Naive B cell (primary cell): ENCODE results near the gene VPS41. TPM values are rescaled to one million over a fixed set of nuclear protein-coding genes. Genes with fewer than 3 reads are reported as not detected.

Source experiments
- ATAC-seq, 2 donors: fragments of 150-1000 bp; cut with Tn5 transposase; 2 replicates each; pipeline ENCODE4 v1.10.0; 2021; ENCODE audit warnings: low read depth in 2 of 2, mild to moderate bottlenecking in 2 of 2, moderate library complexity in 2 of 2
- DNase-seq: peaks from one replicate; pipeline ENCODE4 v3.0.0; 2022
- H3K27ac Mint-ChIP-seq, 6 donors: one replicate each; pipeline ENCODE4 v1.8.0; 2020 to 2022; ENCODE audit warnings: mild to moderate bottlenecking in 6 of 6, mixed read lengths in 6 of 6, moderate library complexity in 5 of 6, inconsistent platforms in 2 of 6
- H3K27me3 Mint-ChIP-seq, 3 donors: one replicate each; pipeline ENCODE4 v1.8.0; 2021 to 2022; ENCODE audit warnings: mixed read lengths in 3 of 3, mild to moderate bottlenecking in 1 of 3
- H3K36me3 Mint-ChIP-seq, 2 donors: one replicate each; pipeline ENCODE4 v1.8.0; 2020 to 2022; ENCODE audit warnings: mixed read lengths in 2 of 2, inconsistent platforms in 1 of 2, mild to moderate bottlenecking in 1 of 2
- H3K4me1 Mint-ChIP-seq, 3 donors: one replicate each; pipeline ENCODE4 v1.8.0; 2020 to 2022; ENCODE audit warnings: mixed read lengths in 3 of 3, inconsistent platforms in 1 of 3, mild to moderate bottlenecking in 1 of 3, moderate library complexity in 1 of 3
- H3K4me3 Mint-ChIP-seq, 8 donors: one replicate each; pipeline ENCODE4 v1.8.0; 2020 to 2022; ENCODE audit warnings: mild to moderate bottlenecking in 8 of 8, mixed read lengths in 8 of 8, moderate library complexity in 8 of 8, inconsistent platforms in 2 of 8
- H3K9me3 Mint-ChIP-seq, 7 donors: one replicate each; pipeline ENCODE4 v1.8.0; 2020 to 2022; ENCODE audit warnings: mixed read lengths in 7 of 7, mild to moderate bottlenecking in 5 of 7, inconsistent platforms in 2 of 7, moderate library complexity in 1 of 7
- polyA plus RNA-seq, 6 donors: library from polyadenylated mRNA; unstranded; fragments of 300-500 nt; fragmentation: Illumina TruSeq; gene quantifications; one replicate each; pipeline ENCODE4 v1.2.3, GENCODE V29; 2021; ENCODE audit warnings: low read depth in 6 of 6

The VPS41 gene
- polyA plus RNA-seq, 6 donors from 2014 or later, result 73.1 to 129 (median 96.6) TPM

GRCh38 chr7:38757931-38758330, 151.1 kb downstream of the VPS41 start:
- no peak for DNase-seq
- ATAC-seq, result no peak
- Mint-ChIP-seq H3K27ac (no peak overlapping the region), H3K9me3 (peaks cover 0 to 2% (median 0%) of the 10 kb centered on the region in 7 donors), H3K4me1 (no peaks in the 10 kb centered on the region), H3K36me3 (peaks cover 29 to 40% of the 10 kb centered on the region in 2 donors), H3K27me3 (no peaks in the 10 kb centered on the region), H3K4me3 (no peak overlapping the region)

- Mint-ChIP-seq H3K27ac (no peak overlapping the region), H3K4me1 (no peaks in the 10 kb centered on the region), H3K27me3 (no peaks in the 10 kb centered on the region), H3K9me3 (peaks cover 0 to 2% (median 0%) of the 10 kb centered on the region in 7 donors), H3K36me3 (peaks cover 43 to 54% of the 10 kb centered on the region in 2 donors), H3K4me3 (no peak overlapping the region)
- ATAC-seq, result no peak
- no peak for DNase-seq
Observed at GRCh38 chr7:38756521-38756920, 152.5 kb downstream of the VPS41 start.

GRCh38 chr7:38753347-38753746, 155.6 kb downstream of the VPS41 start:
- DNase-seq (no peak), ATAC-seq (no peak)
- H3K4me3 Mint-ChIP-seq, result no peak overlapping the region
- H3K36me3 Mint-ChIP-seq, result peaks cover 49 to 60% of the 10 kb centered on the region in 2 donors
- H3K4me1 Mint-ChIP-seq, result no peaks in the 10 kb centered on the region
- H3K9me3 Mint-ChIP-seq, result no peaks in the 10 kb centered on the region
- no peaks in the 10 kb centered on the region for H3K27me3 Mint-ChIP-seq
- peak overlapping the region in 2 of 6 donors; percentile 9 to 47 for H3K27ac Mint-ChIP-seq

GRCh38 chr7:38751416-38751815, 157.6 kb downstream of the VPS41 start:
- DNase-seq (no peak), ATAC-seq (no peak)
- Mint-ChIP-seq H3K27ac (no peak overlapping the region), H3K36me3 (peaks cover 57 to 60% of the 10 kb centered on the region in 2 donors), H3K9me3 (no peaks in the 10 kb centered on the region), H3K27me3 (no peaks in the 10 kb centered on the region), H3K4me1 (no peaks in the 10 kb centered on the region), H3K4me3 (no peak overlapping the region)

- Mint-ChIP-seq H3K36me3 (peaks cover 62 to 73% of the 10 kb centered on the region in 2 donors), H3K4me1 (no peaks in the 10 kb centered on the region), H3K4me3 (no peak overlapping the region), H3K9me3 (no peaks in the 10 kb centered on the region), H3K27ac (no peak overlapping the region), H3K27me3 (no peaks in the 10 kb centered on the region)
- ATAC-seq (no peak), DNase-seq (no peak)
Observed at GRCh38 chr7:38748056-38748610, 160.9 kb downstream of the VPS41 start.

GRCh38 chr7:38746438-38746837, 162.6 kb downstream of the VPS41 start:
- H3K27me3 Mint-ChIP-seq, result no peaks in the 10 kb centered on the region
- no peak for DNase-seq
- no peak for ATAC-seq

GRCh38 chr7:38744746-38745145, 164.2 kb downstream of the VPS41 start:
- H3K4me3 Mint-ChIP-seq, result no peak overlapping the region
- H3K27me3 Mint-ChIP-seq, result no peaks in the 10 kb centered on the region
- no peaks in the 10 kb centered on the region for H3K4me1 Mint-ChIP-seq
- H3K27ac Mint-ChIP-seq, result peak overlapping the region in 2 of 6 donors; percentile 43 to 80
- ATAC-seq, result no peak
- no peak for DNase-seq
- peaks cover 46 to 77% of the 10 kb centered on the region in 2 donors for H3K36me3 Mint-ChIP-seq
- H3K9me3 Mint-ChIP-seq, result no peaks in the 10 kb centered on the region

More at GRCh38 chr7:38746438-38746837, 162.6 kb downstream of the VPS41 start:
- Mint-ChIP-seq H3K36me3 (peaks cover 52 to 75% of the 10 kb centered on the region in 2 donors), H3K9me3 (no peaks in the 10 kb centered on the region), H3K27ac (no peak overlapping the region), H3K4me3 (no peak overlapping the region), H3K4me1 (no peaks in the 10 kb centered on the region)

GRCh38 chr7:38743899-38744298, 165.1 kb downstream of the VPS41 start:
- H3K9me3 Mint-ChIP-seq, result no peaks in the 10 kb centered on the region
- peaks cover 46 to 70% of the 10 kb centered on the region in 2 donors for H3K36me3 Mint-ChIP-seq
- no peak for DNase-seq
- no peaks in the 10 kb centered on the region for H3K4me1 Mint-ChIP-seq
- no peak for ATAC-seq
- no peak overlapping the region for H3K4me3 Mint-ChIP-seq
- H3K27ac Mint-ChIP-seq, result no peak overlapping the region
- H3K27me3 Mint-ChIP-seq, result no peaks in the 10 kb centered on the region

- Mint-ChIP-seq H3K27me3 (no peaks in the 10 kb centered on the region), H3K9me3 (no peaks in the 10 kb centered on the region), H3K4me1 (no peaks in the 10 kb centered on the region), H3K36me3 (peaks cover 22 to 41% of the 10 kb centered on the region in 2 donors), H3K4me3 (no peak overlapping the region), H3K27ac (peak overlapping the region in 1 of 6 donors; percentile 63)
- ATAC-seq (no peak), DNase-seq (no peak)
Observed at GRCh38 chr7:38740041-38740440, 168.9 kb downstream of the VPS41 start.

GRCh38 chr7:38736138-38736537, 172.9 kb downstream of the VPS41 start:
- H3K36me3 Mint-ChIP-seq, result peaks cover 32 to 34% of the 10 kb centered on the region in 2 donors
- H3K9me3 Mint-ChIP-seq, result no peaks in the 10 kb centered on the region
- no peak overlapping the region for H3K4me3 Mint-ChIP-seq
- ATAC-seq (no peak), DNase-seq (no peak)
- H3K4me1 Mint-ChIP-seq, result no peaks in the 10 kb centered on the region
- H3K27ac Mint-ChIP-seq, result no peak overlapping the region
- no peaks in the 10 kb centered on the region for H3K27me3 Mint-ChIP-seq

- no peak for ATAC-seq
- Mint-ChIP-seq H3K4me3 (no peak overlapping the region), H3K27ac (no peak overlapping the region), H3K27me3 (no peaks in the 10 kb centered on the region), H3K36me3 (peaks cover 32 to 43% of the 10 kb centered on the region in 2 donors), H3K4me1 (no peaks in the 10 kb centered on the region), H3K9me3 (no peaks in the 10 kb centered on the region)
- no peak for DNase-seq
Observed at GRCh38 chr7:38731215-38731614, 177.8 kb downstream of the VPS41 start.

- Mint-ChIP-seq H3K36me3 (peaks cover 28 to 30% of the 10 kb centered on the region in 2 donors), H3K4me3 (no peak overlapping the region), H3K27ac (peak overlapping the region in 1 of 6 donors; percentile 30), H3K9me3 (no peaks in the 10 kb centered on the region), H3K27me3 (no peaks in the 10 kb centered on the region), H3K4me1 (no peaks in the 10 kb centered on the region)
- DNase-seq, result no peak
- ATAC-seq, result no peak
Observed at GRCh38 chr7:38728145-38728544, 180.8 kb downstream of the VPS41 start.

GRCh38 chr7:38727184-38727940, 181.6 kb downstream of the VPS41 start:
- Mint-ChIP-seq H3K4me1 (no peaks in the 10 kb centered on the region), H3K27ac (no peak overlapping the region), H3K27me3 (no peaks in the 10 kb centered on the region), H3K9me3 (no peaks in the 10 kb centered on the region), H3K4me3 (no peak overlapping the region), H3K36me3 (peaks cover 28 to 30% of the 10 kb centered on the region in 2 donors)
- ATAC-seq, result no peak
- no peak for DNase-seq

- H3K9me3 Mint-ChIP-seq, result peaks cover 0 to 9% (median 4%) of the 10 kb centered on the region in 7 donors
- H3K27ac Mint-ChIP-seq, result peak overlapping the region in 2 of 6 donors; percentile 60 to 62
- peaks cover 22 to 35% of the 10 kb centered on the region in 2 donors for H3K36me3 Mint-ChIP-seq
- H3K27me3 Mint-ChIP-seq, result no peaks in the 10 kb centered on the region
- H3K4me3 Mint-ChIP-seq, result no peak overlapping the region
- DNase-seq (no peak), ATAC-seq (no peak)
- H3K4me1 Mint-ChIP-seq, result no peaks in the 10 kb centered on the region
Observed at GRCh38 chr7:38723327-38723726, 185.7 kb downstream of the VPS41 start.
